Fibroblast of pulmonary artery (primary cell): ENCODE data around the gene RLBP1.

Experiments used
- DNase-seq: peaks from one replicate; pipeline ENCODE4 v3.0.0-alpha.2; 2010; ENCODE audit warnings: low read depth
- H3K4me3 ChIP-seq: replicated peaks from 2 replicates; pipeline ENCODE4 v1.5.1; 2011; ENCODE audit warnings: low read depth, mild to moderate bottlenecking, control low read depth, low read length, moderate library complexity
- CTCF ChIP-seq: IDR thresholded peaks from 2 replicates; pipeline ENCODE4 v1.5.1; 2011; ENCODE audit warnings: mild to moderate bottlenecking, control low read depth, low read length, inconsistent platforms; ENCODE audit errors: missing control alignments

RLBP1 gene

GRCh38 chr15:89172921-89173320, 48.5 kb downstream of the RLBP1 start:
- H3K4me3 ChIP-seq, result no peak overlapping the region
- no peak for DNase-seq

DNA sequence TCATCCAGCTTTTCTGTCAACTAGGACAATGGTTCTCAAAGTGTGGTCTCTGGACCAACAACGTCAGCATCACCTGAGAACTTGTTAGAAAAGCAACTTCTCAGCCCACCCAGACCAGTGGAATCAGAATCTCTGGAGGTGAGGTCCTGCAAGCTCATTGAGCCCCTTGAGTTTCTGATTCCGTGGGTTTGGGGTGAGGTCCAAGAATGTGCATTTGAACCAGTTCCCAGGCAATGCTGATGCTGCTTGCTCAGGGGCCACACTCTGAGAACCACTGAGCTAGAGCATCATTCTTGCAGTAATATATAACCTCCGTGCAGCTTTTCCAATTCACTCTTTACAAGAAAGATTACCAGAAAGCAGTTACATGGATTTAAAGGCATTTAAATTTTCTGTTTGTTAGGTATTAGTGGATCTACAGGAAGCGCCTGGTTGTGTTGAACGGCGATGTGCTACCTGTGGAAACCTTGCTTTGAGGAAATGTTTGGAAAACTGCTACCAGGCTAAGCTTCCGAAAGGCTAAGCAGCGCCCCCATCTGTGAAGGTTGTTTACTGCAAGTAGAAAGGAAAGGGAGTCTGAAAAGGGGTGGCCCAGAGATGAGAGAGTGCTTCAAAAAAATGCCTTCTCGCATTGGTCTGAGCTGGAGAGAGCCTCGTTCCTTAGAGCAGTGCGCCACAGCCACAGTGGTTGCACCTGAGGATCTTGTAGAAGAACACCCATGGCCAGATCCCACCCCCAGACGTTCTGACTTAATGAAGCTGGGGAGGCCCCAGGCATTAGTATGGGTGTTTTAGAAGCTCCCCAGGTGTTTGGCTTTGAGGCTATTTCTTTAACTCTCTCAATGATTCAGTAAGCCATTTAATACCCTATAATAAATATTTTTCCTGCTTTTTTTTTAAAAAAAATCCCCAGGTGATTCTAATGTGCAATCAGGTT, 50.0 kb downstream of the RLBP1 start:
- no peak overlapping the region for H3K4me3 ChIP-seq
- TF ChIP-seq CTCF, result peak; percentile 75
- peak; percentile 62 for DNase-seq

More at GRCh38 chr15:89172921-89173320, 48.5 kb downstream of the RLBP1 start:
- no peak for TF ChIP-seq CTCF

DNA sequence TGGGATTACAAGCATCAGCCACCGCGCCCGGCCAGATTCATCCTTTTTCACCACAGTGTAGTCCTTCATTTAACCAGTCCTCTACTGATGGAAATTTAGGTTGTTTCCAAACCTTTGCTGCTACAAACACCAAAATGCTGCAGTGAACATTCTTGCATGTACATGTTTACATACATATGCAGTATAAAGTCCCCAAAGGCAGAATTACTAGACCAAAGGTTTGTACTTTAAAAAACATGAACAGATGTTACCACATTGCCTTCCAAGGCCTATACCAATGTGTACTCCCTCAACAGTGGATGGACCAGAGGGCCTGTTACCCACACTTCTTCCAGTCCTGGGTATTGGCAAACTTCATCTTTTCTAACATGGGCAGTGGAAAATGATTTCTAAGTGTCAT, 51.0 kb downstream of the RLBP1 start:
- H3K4me3 ChIP-seq, result no peak overlapping the region
- TF ChIP-seq CTCF, result no peak
- no peak for DNase-seq

GRCh38 chr15:89168316-89168833, 53.0 kb downstream of the RLBP1 start:
- DNase-seq, result no peak
- no peak overlapping the region for H3K4me3 ChIP-seq
- no peak for TF ChIP-seq CTCF

- TF ChIP-seq CTCF, result no peak
- DNase-seq, result peak; percentile 66
These were observed 53.9 kb downstream of the RLBP1 start for GRCh38 chr15:89167267-89168176.

GRCh38 chr15:89165677-89166076, 55.7 kb downstream of the RLBP1 start:
- no peak overlapping the region for H3K4me3 ChIP-seq
- TF ChIP-seq CTCF, result no peak
- peak; percentile 20 for DNase-seq

More at GRCh38 chr15:89167267-89168176, 53.9 kb downstream of the RLBP1 start:
- H3K4me3 ChIP-seq, result no peak overlapping the region
